Tibial artery (tissue), 4 donors: ENCODE data around the gene CCDC15.

Experiments used
- DNase-seq, 2 donors: peaks; one replicate each; pipeline ENCODE4 v3.0.0-alpha.2; 2019
- H3K27ac ChIP-seq, 2 donors: fragments of 200-600 bp; sonication (generic) in 1 of 2; 1 replicate in 1 of 2; 2 replicates in 1 of 2; pipeline ENCODE4 v1.5.1; 2018 to 2019; ENCODE audit warnings: mild to moderate bottlenecking in 1 of 2
- H3K27me3 ChIP-seq, 2 donors: fragments of 200-600 bp; sonication (generic) in 1 of 2; one replicate each; pipeline versions ENCODE4 v1.5.1 to v1.6.0; 2016 to 2019
- H3K36me3 ChIP-seq, 3 donors: fragments of 200-600 bp; sonication (generic) in 2 of 3; one replicate each; pipeline ENCODE4 v1.5.1; 2016 to 2019; ENCODE audit warnings: mild to moderate bottlenecking in 2 of 3
- H3K4me1 ChIP-seq, 4 donors: fragments of 200-600 bp; sonication (generic) in 2 of 4; 1 replicate in 3 of 4; 2 replicates in 1 of 4; pipeline ENCODE4 v1.5.1; 2016 to 2019
- H3K4me3 ChIP-seq, 2 donors: fragments of 200-600 bp; sonication (generic) in 1 of 2; 1 replicate in 1 of 2; 2 replicates in 1 of 2; pipeline ENCODE4 v1.5.1; 2018 to 2019; ENCODE audit warnings: mild to moderate bottlenecking in 2 of 2
- H3K9me3 ChIP-seq, 3 donors: fragments of 200-600 bp; sonication (generic) in 1 of 3; one replicate each; pipeline ENCODE4 v1.5.1; 2016 to 2019
- intact Hi-C: fragments of 100-400 bp; cut with DNase I; formaldehyde crosslinking; loops from one replicate; pipeline ENCODE4 v1.15.0; 2023; ENCODE audit warnings: low total_unique reads
- TF ChIP-seq, protein P1 (sequence below), 2 experiments: fragments of 200-600 bp in 1 of 2; fragments of 450-650 bp in 1 of 2; IDR thresholded peaks; one replicate each; pipeline ENCODE4 v1.5.1; 2017 to 2019; ENCODE audit warnings: antibody characterized with exemption in 2 of 2, mild to moderate bottlenecking in 1 of 2, moderate library complexity in 1 of 2

The CCDC15 gene

GRCh38 chr11:125070699-125071254 lies 116.8 kb downstream of the CCDC15 start:
- intact Hi-C loops, result no loop called here
- H3K36me3 ChIP-seq, result no peaks in the 10 kb centered on the region
- peak; percentile 76 to 81 for DNase-seq
- H3K4me1 ChIP-seq, result peaks cover 0 to 6% (median 0%) of the 10 kb centered on the region in 4 donors
- H3K27ac ChIP-seq, result no peak overlapping the region
- no peaks in the 10 kb centered on the region for H3K9me3 ChIP-seq
- H3K27me3 ChIP-seq, result peaks cover 0 to 27% of the 10 kb centered on the region in 2 donors
- TF ChIP-seq, protein P1, sequence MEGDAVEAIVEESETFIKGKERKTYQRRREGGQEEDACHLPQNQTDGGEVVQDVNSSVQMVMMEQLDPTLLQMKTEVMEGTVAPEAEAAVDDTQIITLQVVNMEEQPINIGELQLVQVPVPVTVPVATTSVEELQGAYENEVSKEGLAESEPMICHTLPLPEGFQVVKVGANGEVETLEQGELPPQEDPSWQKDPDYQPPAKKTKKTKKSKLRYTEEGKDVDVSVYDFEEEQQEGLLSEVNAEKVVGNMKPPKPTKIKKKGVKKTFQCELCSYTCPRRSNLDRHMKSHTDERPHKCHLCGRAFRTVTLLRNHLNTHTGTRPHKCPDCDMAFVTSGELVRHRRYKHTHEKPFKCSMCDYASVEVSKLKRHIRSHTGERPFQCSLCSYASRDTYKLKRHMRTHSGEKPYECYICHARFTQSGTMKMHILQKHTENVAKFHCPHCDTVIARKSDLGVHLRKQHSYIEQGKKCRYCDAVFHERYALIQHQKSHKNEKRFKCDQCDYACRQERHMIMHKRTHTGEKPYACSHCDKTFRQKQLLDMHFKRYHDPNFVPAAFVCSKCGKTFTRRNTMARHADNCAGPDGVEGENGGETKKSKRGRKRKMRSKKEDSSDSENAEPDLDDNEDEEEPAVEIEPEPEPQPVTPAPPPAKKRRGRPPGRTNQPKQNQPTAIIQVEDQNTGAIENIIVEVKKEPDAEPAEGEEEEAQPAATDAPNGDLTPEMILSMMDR (IDR thresholded peaks at IDR 0.05), result no peak
- no peak overlapping the region for H3K4me3 ChIP-seq

- peaks cover 0 to 27% of the 10 kb centered on the region in 2 donors for H3K27me3 ChIP-seq
- TF ChIP-seq, protein P1 (IDR thresholded peaks at IDR 0.05), result no peak
- H3K4me3 ChIP-seq, result no peak overlapping the region
- no peaks in the 10 kb centered on the region for H3K9me3 ChIP-seq
- no peaks in the 10 kb centered on the region for H3K36me3 ChIP-seq
- H3K27ac ChIP-seq, result no peak overlapping the region
- DNase-seq, result peak in 1 of 2 donors; percentile 55
- intact Hi-C loops, result no loop called here
- H3K4me1 ChIP-seq, result peaks cover 0 to 6% (median 0%) of the 10 kb centered on the region in 4 donors
These were observed 117.4 kb downstream of the CCDC15 start for GRCh38 chr11:125071435-125071834.

DNA sequence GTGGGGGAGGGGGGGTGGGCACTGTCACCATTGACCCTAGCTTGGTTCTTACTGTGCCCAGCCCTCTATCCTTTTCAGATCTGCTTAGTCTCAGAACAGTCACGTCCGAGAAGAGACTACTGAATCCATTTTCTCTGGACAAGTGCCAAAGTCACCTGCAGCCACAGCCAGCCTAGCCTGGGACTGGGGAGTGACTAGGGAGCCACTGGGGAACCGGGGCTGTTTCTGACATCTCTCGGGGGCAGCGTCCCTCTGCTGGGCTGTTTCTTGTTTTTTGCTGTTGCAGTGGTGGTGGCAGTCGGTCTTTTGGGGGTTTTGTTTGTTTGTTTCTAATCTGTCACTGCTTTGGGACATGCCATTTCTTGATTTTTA lies 117.8 kb downstream of the CCDC15 start:
- Histone ChIP-seq H3K4me3 (no peak overlapping the region), H3K27me3 (peaks cover 0 to 26% of the 10 kb centered on the region in 2 donors), H3K9me3 (no peaks in the 10 kb centered on the region), H3K36me3 (no peaks in the 10 kb centered on the region), H3K27ac (no peak overlapping the region), H3K4me1 (peaks cover 0 to 6% (median 0%) of the 10 kb centered on the region in 4 donors)
- TF ChIP-seq, protein P1 (IDR thresholded peaks at IDR 0.05), result no peak
- intact Hi-C loops, result no loop called here
- no peak for DNase-seq

DNA sequence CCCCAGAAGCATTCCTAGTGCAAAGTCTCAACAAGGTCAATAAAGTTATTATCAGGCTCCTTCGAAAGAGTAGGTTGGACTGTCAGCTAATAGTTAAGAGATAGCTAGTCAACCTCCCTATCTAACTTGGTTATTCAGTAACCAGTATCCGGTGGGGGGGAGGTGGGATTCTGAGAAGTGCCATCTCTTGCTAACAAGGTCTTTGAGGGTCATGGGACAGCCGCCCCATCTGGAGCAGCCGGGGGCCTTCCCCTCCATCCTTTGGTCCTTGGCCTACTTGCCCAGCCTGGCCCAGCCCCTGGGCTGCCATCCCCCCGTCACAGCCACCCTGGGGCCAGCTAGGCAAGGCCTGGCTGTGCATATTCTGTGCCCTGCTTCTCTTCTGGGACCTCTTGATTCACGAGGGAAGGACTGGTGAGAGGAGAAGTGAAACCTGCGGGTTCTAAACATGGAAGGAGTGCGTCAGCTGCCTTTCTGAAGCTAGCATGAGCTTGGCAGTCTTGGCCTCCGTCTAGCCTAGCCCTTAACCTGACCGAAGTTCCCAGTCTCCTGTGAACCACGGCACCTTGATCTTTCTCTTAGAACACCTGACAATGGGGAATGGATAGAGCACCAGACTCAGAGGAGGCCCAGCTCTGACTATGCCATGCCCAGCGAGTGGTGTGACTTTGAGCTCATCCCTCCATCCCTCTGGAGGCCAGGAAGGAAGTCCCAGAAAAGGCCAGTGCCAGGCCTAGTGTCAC lies 118.4 kb downstream of the CCDC15 start:
- Histone ChIP-seq H3K27me3 (peaks cover 0 to 23% of the 10 kb centered on the region in 2 donors), H3K4me3 (no peak overlapping the region), H3K27ac (no peak overlapping the region), H3K4me1 (peaks cover 0 to 6% (median 0%) of the 10 kb centered on the region in 4 donors), H3K9me3 (no peaks in the 10 kb centered on the region), H3K36me3 (no peaks in the 10 kb centered on the region)
- DNase-seq, result peak in 1 of 2 donors; percentile 51
- intact Hi-C loops, result no loop called here
- TF ChIP-seq, protein P1 (IDR thresholded peaks at IDR 0.05), result no peak

GRCh38 chr11:125072961-125073590 lies 119.1 kb downstream of the CCDC15 start:
- no peaks in the 10 kb centered on the region for H3K36me3 ChIP-seq
- TF ChIP-seq, protein P1 (IDR thresholded peaks at IDR 0.05), result no peak
- no peak overlapping the region for H3K27ac ChIP-seq
- H3K9me3 ChIP-seq, result no peaks in the 10 kb centered on the region
- intact Hi-C loops, result no loop called here
- H3K27me3 ChIP-seq, result peaks cover 0 to 23% of the 10 kb centered on the region in 2 donors
- DNase-seq, result no peak
- H3K4me3 ChIP-seq, result no peak overlapping the region
- peaks cover 0 to 6% (median 0%) of the 10 kb centered on the region in 4 donors for H3K4me1 ChIP-seq
